ENCODE results near the gene DOHH.
"Not testable (repeated sequence)": the region's sequence is repeated elsewhere in the genome, so short reads cannot be mapped to it uniquely, and the experiment has no call there.

The DOHH gene

DNA sequence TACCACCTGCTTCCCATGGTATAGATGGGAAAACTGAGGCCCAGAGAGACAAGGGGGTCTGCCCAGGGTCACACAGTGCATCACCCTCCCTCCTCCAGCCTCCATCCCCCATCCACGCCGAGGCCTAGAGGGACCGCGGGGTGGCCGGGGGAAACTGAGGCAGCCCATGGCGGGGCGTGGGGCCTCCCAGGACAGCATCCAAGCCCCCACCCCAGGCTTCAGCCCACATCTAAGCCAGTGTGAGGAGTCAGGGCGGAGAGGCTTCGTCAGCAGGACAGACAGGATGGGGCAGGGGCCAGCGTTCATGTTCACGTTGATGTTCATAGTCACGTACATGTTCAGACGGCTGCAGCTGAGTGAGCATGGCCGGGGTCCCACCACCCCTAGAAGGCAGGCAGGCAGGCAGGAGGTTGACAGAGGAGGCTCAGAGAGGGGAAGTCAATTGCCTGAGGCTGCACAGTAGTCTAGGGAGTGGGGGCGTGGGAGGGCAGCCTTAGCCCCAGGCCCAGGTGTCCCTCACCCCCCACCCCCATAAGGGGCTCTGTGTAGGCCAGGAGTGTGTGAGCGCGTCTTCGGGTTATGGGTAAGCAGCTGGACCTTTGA is 43.4 kb downstream of the DOHH start:
- DNase-seq: no peak

DNA sequence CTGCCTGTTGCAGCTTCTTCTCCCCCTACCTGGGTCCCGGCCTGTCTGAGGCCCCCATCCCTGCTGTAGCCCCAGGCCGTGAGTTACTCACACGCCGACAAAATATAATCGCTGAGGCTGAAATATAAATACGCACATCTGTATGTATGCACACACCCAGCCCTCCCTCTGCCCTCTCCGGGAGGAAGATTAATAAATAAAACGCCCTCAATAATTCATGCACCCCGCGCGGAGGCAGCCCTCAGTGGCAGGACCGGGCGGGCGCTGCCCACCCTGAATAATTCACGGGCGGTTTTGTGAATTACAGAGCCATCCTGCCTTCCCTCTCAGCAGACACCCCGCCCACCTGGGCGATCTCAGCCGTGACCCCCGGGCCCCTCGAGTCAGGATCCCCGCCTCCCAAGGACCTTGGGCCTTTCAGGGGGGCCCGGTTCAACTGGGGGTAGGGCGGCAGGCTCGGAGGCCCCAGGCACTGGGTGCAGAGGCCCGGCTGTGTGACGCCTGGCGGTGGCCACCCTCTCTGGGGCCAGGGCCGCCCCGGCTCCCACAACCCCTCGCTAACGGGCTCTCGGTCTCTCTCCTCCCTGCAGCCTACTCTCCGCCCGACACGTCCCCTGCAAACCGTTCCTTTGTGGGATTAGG is 44.4 kb downstream of the DOHH start:
- no peak for DNase-seq

DNA sequence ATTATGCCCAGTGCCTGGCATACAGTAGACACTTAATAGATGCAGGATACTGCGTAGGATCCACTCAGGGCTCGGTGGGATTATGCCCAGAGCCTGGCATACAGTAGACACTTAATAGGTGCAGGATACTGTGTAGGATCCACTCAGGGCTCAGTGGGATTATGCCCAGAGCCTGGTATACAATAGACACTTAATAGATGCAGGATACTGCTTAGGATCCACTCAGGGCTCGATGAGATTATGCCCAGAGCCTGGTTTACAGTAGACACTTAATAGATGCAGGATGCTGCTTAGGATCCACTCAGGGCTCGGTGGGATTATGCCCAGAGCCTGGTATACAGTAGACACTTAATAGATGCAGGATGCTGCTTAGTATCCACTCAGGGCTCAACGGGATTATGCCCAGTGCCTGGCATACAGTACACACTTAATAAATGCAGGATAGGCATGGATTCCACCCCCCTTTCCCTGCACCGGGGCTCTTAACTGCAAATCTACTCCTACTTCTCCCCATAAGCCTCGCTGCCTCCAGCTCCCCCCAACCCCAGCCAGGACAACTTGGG is 45.0 kb downstream of the DOHH start:
- no peak for DNase-seq

DNA sequence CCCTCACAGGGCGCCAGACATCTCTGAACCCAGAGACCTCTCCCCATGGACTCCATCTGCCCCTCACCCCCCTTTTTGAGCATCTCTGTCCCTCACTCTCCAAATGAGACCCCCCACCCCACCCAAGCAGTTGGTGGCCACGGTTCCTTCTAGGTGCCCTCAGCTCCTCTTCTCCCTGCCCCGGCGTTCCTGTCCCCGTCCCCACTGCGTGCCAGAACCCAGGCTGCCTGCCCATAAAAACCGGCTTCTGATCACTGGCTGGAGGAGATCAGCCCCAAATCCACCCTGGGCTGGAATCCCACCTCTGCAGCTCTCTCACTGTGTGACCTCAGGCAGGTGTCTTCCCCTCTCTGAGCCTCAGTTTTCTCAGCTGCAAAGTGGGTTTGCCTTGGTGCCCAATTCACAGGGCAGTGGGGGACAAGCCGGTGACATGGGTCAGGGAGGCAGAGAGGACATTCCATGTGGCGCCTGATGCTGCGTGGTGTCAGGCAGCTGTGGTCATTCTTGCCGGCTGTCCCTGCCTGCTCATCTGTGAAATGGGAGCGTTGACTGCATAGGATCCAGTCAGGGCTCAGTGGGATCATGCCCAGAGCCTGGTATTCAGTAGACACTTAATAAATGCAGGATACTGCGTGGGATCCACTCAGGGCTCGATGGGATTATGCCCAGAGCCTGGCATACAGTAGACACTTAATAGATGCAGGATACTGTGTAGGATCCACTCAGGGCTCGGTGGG is 45.6 kb downstream of the DOHH start:
- no peak for DNase-seq

DNA sequence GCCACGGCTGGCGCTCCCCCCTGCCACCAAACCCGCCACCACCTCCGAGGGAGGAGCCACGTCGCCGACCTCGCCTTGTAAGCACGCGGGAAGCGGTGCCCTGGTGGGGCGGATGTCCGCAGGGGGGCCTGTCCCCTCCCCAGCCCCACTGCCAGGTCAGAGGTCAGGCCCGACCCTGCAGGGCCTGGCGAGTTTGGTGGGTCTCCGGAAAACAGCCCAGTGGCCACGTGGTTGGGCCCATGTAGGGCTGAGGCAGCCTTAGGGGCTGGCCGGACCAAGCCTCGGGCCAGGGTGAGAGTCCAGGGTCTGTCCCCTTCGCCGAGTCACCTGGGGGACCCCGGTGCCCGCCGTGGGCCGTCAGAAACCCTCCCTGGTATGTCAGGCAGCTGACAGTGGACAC is 46.6 kb downstream of the DOHH start:
- no peak for DNase-seq

DNA sequence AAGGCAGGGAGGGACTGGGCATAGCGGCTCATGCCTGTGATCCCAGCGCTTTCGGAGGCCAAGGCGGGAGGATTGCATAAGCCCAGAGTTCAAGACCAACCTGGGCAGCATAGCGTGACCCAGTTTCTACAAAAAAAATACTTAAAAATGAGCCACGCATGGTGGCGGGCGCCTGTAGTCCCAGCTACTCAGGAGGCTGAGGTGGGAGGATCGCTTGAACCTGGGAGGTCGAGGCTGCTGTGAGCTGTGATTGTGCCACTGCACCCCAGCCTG is 47.6 kb downstream of the DOHH start:
- DNase-seq: not testable (repeated sequence)

DNA sequence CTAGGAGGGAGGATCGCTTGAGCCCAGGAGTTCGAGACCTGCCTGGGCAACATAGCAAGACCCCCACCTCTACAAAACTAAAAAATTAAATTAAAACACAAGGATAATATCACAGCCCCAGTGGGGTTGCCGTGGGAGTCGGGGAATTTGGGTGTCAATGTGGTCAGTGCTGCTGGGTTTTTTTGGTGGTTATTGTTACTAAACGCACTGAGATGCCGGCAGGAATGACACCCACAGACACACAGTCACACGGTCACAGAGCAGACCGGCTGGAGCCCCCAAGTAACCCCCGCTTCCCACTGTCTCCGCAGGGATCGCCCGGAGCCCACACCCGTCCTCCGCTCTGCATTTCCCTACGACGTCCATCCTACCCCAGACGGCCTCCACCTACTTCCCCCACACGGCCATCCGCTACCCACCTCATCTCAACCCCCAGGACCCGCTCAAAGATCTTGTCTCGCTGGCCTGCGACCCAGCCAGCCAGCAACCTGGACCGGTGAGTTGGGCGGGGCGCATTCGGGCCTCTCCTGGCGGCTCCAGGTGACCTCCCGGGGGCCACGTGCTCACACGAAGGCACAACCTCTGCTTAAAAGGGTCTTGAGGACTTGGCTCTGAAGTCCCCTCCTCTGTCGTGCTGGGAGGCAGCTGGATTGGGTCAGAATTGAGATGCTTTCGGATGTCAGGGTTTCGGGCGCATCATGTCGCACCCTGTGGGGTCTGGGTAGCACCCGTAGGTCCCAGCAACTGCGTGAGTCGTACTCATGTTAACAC is 48.1 kb downstream of the DOHH start:
- no peak for DNase-seq

DNA sequence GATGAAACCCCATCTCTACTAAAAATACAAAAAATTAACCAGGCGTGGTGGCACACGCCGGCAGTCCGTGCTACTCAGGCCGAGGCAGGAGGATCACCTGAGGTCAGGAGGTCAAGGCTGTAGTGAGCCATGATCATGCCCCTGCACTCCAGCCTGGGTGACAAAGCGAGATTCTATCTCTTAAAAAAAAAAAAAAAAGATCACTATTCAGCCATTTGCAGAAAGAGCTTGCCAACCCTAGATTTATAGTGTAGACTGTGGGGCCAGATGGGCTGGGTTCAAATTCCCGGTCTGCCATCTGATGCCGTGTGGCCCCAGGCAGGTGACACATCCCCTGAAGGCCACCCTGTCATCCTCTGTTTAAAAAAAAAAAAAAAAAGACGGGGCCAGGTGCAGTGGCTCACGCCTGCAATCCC is 49.0 kb downstream of the DOHH start:
- no peak for DNase-seq

DNA sequence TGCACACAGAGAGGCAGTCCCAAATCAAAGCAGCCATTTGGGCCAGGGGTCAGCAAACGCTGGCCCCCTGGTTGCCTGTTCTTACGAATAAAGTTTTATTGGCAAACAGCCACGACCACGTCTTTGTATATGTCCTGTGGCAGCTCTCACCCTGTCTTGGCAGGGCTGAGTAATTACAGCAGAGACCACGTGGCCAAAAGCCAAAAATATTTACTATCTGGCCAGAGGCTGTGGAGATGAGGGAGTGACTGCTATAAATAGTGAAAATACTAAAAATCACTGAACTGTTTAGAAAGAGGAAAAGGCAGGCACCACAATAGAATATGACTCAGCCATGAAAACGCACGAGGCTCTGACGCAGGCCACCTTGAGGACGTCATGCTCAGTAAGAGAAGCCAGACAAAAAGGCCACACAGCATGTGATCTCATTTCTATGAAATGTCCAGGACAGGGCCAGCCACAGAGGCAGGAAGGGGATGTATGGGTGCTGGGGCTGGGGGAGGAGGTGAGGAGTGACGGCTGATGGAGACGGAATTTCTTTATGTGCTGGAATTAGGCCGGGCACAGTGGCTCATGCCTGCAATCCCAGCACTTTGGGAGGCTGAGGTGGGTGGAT is 49.6 kb downstream of the DOHH start:
- no peak for DNase-seq

DNA sequence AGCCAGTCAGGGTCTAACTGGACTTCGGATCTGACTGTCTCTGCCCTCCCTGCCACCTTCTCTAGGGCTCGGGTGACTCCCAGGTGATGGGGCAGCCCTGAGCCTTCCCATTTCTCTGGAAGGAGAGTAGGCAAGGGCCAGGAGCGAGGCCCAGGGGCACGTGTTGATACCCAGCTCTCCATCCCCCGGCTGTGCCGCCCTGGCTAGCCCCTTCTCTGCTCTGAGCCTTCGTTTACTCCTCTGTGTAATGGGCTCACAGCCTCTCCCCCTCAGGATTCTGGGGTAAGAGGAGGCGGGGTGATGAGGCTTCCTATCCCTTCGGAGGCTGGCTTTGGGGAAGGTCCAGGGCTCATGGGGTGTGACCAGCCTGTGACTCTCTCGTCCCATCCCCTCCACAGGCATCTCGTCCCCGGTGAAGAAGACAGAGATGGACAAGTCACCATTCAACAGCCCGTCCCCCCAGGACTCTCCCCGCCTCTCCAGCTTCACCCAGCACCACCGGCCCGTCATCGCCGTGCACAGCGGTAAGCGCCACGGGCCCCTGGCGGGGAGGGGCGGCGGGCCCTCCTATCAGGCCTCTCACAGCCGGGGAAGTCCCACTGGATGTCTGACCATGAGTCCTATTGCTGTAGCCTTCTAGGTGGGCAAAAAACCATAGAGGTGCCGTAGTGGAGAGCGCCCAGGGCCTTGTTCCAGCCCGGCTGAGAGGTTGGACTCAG is 51.7 kb downstream of the DOHH start:
- no peak for DNase-seq

DNA sequence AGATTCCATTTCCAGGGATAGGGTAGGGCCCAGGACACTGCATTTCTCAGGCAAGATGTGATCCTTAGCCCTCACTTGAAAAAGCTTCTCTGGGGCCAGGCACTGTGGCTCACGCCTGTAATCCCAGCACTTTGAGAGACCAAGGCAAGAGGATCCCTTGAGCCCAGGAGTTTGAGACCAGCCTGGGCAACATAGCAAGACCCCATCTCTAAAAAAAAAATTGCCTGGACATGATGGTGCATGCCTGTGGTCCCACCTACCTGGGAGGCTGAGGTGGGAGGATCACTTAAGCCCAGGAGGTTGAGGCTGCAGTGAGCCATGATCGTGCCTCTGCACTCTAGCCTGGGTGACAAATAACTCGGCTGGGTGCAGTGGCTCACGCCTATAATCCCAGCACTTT is 53.8 kb downstream of the DOHH start:
- not testable (repeated sequence) for DNase-seq

DNA sequence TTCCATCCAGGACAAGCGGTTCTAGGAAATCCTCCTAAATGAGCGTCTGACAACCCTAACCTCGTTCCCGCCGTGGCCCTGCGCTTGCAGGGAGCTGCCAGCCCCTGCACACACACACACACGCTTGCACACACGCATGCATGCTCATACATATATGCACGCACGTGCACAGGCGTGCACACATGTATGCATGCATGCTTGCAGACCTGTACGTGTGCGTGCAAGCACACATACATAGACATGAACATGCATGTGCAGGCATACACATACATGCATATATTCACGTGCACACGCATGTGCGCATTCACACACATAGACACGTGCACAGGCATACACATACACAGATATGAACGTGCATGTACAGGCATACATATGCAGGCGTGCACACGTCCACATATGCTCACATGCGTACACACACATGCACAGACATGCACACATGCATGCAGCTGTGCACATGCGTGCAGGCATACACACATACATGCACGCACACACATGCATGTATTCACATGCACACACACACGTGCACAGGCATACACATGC is 55.7 kb downstream of the DOHH start:
- DNase-seq: no peak

DNA sequence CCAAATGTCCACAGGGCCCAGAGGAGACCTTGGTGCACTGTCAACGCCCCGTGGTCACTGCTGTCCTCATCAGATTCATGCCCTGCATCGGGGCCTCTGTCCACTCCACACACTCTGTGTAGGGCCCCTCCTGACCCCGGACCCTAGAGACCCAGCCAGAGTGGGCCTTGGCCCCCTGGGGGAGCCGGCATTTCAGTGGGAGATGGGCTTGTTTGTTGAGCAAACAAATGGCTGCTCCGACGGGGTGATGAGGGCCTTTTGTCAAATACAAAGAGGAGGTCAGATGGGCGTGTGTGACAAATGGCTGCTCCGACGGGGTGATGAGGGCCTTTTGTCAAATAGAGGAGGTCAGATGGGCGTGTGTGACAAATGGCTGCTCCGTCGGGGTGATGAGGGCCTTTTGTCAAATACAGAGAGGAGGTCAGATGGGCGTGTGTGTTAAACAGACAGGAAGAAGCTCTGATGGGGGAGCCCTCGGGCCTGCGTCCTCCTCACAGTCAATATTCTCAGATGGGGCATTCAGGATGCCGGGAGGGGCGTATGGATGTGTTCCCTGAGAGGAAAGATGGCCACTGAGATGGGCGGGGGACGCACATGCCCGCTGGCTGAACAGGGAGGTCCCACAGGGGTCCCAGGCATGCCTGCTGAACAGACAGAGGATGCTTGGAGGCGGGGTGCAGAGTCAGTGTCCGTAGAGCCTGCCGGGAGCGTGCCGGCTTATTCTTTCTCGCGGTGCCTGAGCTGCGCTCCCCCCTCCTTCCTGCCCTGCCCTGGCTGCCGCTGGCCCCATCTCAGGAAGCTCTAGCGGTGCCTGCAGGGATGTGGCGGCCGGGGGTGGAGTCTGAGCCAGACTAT is 56.4 kb downstream of the DOHH start:
- DNase-seq: no peak

DNA sequence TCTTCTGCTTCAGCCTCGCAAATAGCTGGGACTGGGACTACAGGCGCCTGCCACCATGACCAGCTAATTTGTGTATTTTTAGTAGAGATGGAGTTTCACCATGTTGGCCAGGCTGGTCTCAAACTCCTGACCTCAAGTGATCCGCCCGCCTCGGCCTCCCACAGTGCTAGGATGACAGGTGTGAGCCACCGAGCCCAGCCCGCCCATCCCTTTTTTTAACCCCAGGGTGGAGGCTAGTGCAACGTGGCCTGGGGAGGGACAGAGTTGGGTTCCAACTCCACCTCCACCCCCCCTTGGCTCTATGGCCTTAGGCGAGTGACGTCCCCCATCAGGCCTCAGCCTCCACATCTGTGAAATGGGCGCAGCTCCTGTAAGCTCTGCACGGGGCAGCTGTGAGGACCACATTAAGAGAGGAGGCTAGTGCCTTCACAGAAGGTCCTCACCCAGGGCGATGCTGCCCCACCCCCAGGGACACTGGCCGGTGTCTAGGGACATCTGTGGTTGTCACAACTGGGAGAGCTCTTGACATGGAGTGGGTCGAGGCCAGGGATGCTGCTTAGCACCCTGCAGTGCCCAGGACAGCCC is 57.9 kb downstream of the DOHH start:
- DNase-seq: no peak

DNA sequence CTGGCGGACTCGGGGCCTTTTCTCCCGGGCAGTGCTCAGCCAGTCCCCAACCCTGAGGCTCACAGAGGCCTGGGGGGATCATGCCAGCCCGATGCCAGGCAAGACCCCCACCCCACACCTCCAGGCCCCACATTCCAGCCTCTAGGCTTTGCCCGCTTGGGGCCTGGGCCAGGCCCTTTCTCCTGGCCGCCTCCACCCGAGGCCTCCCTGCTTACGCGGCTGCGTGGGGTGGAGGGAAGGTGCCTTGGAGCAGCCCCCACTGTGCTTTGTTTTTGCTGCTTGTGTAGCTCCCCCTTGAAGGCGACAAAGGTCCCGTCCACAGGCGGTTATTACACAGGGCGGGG is 58.5 kb downstream of the DOHH start:
- no peak for DNase-seq

DNA sequence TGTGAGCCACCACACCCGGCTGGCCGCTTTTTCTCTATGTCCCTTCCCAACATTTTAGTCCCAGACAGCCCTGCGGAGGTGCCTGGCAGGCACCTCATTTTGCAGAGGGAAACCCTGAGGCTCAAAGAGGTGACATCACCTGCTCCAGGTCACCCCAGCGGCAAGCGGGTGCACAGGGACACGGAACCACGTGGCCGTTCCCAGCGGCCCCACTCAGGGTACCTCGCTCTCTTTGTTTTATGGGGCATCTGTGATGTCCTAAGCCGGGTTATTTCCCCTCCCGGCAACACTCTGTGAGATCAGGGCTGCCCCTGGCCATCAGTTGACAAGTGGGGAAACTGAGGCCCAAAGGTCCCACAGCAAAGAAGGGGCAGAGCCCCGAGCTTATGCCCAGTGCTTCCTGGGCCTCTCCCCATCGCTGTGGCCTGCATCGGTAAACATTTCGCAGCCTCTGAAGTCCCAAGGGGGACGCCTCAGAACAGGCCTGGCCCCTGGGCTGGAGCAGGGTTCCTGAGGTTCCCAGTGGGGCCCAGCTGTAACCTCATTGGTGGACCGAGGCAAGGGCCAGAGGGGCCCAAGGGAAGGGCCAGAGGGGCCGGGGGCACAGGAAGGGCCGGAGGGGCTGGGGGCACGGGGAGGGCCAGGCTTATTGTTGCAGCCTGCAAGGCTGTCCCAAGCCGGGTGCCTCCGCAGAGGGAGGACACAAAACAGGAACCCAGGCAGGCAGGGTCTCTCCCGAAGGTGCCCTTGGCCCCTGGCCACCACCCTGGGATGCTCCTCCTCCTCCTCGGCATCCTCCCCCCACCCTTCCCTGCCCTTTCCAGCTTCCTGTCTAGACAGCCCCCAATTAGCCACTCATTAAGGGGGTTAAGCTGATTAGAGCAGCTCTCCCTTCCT is 59.1 kb downstream of the DOHH start:
- no peak for DNase-seq

Measured in AML-193 (cell line).